HFF-Myc (cell line): ENCODE data around the gene NGRN.
"Not testable (repeated sequence)": the region's sequence is repeated elsewhere in the genome, so short reads cannot be mapped to it uniquely, and the experiment has no call there.

Experiments used
- DNase-seq: peaks from one replicate; pipeline ENCODE4 v3.0.0-alpha.2; 2011; ENCODE audit warnings: low read depth; ENCODE audit errors: extremely low read depth
- H3K4me3 ChIP-seq: replicated peaks from 2 replicates; pipeline ENCODE4 v1.5.1; 2011; ENCODE audit warnings: low read depth, mild to moderate bottlenecking, control low read depth, low read length
- CTCF ChIP-seq: IDR thresholded peaks from 2 replicates; pipeline ENCODE4 v1.5.1; 2012; ENCODE audit warnings: mild to moderate bottlenecking, low read depth, low read length, control low read depth; ENCODE audit errors: missing control alignments

Gene NGRN

GRCh38 chr15:90294601-90295269 lies 29.3 kb downstream of the NGRN start:
- H3K4me3 ChIP-seq, result no peak overlapping the region
- DNase-seq, result no peak
- TF ChIP-seq CTCF, result no peak

- no peak for DNase-seq
- H3K4me3 ChIP-seq, result no peak overlapping the region
- TF ChIP-seq CTCF, result no peak
These were observed 29.8 kb downstream of the NGRN start for GRCh38 chr15:90295270-90295648.

- not testable (repeated sequence) for DNase-seq, H3K4me3 ChIP-seq
These were observed 30.9 kb downstream of the NGRN start for GRCh38 chr15:90296316-90296884.

DNA sequence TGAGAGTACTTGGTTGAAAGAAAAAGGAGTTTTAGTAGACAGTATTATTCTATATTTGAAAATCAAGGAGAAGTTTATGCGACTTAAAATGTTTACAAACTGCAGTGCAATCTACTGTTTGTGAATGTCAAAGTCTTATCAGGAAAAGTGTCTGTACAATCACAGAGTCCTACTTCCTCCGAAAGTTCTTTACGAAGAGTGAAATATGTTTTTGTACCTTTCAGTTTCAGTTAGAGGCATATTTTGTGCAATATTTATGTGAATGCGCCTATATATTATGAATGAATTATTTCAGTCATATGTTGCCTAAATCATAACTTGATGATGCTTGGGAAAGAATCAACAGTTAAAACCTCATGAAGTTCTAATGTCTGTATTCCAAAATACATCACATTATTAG lies 31.5 kb downstream of the NGRN start:
- no peak for TF ChIP-seq CTCF
- no peak for DNase-seq
- no peak overlapping the region for H3K4me3 ChIP-seq

DNA sequence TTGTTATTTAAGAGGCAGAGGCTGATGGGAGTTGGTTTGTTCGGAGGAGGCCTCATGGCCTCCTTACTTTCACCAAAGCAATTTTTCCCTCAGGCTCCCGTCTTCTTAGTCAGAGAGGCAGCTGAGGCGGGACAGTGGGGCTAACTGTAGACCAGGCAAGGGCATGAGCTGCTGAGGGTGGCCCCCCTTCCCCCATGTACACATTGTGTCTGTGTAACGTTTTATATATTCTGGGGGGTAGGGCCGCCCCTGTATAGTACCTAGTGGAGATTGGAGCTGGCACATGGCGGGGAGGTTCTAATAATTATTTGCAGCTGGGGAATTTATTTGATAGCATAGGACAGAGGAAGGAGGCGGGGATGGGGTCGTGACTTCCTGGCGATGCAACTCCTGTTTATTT lies 35.1 kb downstream of the NGRN start:
- TF ChIP-seq CTCF, result no peak
- no peak overlapping the region for H3K4me3 ChIP-seq
- no peak for DNase-seq

DNA sequence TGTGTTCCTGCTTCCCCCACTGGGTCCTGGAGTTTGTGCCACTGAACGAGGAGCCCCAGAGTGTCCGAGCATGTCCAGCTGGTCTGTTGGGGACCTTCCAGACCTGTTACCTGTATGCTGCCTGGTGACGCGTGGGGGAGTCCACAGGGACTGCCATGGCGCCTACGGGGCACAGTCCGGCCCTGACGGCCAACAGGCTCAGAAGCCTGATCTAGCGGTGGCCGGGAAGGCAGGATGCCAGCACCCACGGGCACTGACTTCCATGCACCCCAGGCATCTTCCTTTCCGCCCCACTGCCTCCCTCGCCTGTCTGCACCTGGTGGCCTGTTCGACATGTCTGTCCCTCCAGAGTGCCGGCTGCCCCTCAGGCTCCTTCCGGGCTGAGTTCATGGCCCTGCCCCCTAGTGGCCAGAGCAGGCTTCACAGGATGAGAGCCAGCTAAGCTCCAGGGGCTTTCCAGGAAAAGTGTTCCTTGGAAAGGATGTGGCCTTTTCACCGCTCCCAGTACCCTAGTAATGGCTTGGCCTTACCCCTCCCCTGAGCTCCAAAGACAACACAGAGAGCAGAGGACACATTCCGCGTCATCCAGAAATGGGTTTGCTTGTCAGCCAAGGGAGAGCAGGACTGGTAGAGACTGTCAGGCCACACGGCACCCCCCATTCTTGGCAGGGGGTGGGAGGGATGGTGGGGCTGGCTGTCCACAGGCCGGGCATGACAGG lies 35.7 kb downstream of the NGRN start:
- H3K4me3 ChIP-seq, result no peak overlapping the region
- no peak for DNase-seq
- TF ChIP-seq CTCF, result peak; percentile 94

DNA sequence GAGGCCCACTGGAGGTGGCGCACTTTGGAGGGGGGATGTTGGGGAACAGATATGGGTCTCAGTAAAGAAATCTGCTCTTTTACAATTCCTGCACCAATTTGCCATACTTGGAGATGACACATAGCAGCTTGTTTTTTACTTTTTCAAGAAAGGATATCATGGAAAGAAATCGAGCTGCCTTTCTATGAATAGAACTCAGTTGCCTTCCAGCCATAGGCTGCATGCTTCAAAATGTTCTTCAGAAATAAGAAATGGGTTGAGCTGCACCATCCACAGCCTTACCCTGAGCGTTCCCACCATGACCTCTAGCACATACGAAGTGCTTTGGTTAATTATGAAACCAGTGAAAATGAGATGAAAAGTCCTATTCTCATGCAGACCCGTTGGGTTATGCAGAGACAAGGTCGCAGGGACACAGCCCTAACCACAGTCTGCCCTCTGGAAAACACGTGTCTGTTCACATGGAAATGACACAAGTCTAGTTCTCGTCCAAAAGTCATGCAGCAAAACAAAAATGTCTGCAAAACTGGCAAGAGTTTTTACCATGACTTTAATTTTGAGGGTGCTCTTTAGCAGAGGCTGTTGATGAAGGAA lies 36.3 kb downstream of the NGRN start:
- no peak for TF ChIP-seq CTCF
- no peak for DNase-seq
- H3K4me3 ChIP-seq, result no peak overlapping the region

- not testable (repeated sequence) for DNase-seq
These were observed 39.9 kb downstream of the NGRN start for GRCh38 chr15:90305355-90305754.

More at GRCh38 chr15:90305355-90305754, 39.9 kb downstream of the NGRN start:
- not testable (repeated sequence) for H3K4me3 ChIP-seq
